ENCODE results near the gene GJA9. TPM values are rescaled to one million over a fixed set of nuclear protein-coding genes. Genes with fewer than 3 reads are reported as not detected.

Gene GJA9
- total RNA-seq: under 0.01 TPM in 1 of 2 replicates, not detected in the other

DNA sequence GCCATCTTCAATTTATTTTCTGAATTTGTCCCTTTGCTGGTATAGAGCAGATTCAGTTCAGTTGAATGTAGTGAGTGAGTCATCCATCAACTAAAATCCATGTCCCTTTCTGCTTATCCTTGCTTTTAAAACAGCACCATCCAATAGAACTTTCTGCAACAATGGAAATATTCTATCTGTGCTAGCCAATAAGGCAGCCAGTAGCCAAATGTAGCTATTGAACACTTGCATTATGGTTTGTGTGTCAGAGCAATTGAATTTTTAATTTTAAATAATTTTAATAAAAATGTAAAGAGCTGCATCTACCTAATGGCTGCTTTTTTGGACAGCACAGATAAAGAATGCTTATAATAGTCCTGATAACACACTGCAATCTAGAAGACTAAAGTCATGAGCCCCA lies at the start of gene GJA9:
TSS of gene GJA9 (minus strand) at position 101 of the 400 bp plus-strand sequence. CDS start 5,489 bp downstream, outside the sequence.

DNA sequence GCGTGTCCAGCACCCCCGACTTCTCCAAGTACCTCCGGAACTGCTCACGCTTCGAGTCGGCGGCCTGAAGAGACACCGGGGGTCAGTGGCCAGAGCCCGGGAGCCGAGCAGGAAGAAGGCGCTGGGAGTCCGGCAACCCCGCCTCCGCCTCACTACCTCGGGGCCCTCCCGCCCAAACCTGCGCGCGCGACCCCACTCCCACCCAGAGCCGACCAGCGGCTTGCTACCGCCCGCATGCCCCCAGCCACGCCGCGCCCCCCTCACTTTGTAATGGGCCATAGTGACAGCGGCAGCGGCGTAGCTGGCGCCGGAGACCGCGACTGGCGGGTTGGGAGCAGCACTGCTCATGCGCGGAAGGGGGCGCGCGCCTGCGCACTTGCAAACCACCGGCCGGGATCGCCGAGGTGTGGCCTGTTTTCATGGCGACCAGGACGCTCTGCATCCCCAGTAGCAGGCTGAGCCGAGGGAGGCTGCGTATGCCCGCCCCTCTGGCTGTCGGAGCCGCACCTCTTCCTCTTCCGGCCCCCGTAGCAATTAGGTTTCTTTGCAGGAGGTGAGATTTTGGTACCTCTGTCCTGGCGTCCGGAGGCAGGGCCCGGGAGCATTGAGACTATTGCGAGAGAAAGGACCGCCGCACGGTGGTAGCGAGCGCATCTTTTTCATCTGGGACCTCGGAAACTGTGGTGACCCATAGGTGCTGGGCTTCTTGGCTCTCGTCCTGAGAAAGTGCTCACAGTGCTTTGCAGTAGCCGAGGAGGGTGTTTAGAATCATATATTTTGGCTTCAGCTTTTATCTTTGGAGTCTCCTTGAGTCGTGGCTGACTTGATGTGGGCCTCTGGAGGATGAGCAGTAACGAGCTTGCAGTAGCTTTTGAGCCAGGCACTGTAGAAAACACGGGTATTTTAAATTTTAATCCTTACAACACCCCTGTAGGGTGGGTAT lies 8.1 kb downstream of the GJA9 start, which contains the start of gene MYCBP:
TSS of gene MYCBP (minus strand) at position 322 of the 943 bp plus-strand sequence. CDS start at position 279, 43 bp downstream.

DNA sequence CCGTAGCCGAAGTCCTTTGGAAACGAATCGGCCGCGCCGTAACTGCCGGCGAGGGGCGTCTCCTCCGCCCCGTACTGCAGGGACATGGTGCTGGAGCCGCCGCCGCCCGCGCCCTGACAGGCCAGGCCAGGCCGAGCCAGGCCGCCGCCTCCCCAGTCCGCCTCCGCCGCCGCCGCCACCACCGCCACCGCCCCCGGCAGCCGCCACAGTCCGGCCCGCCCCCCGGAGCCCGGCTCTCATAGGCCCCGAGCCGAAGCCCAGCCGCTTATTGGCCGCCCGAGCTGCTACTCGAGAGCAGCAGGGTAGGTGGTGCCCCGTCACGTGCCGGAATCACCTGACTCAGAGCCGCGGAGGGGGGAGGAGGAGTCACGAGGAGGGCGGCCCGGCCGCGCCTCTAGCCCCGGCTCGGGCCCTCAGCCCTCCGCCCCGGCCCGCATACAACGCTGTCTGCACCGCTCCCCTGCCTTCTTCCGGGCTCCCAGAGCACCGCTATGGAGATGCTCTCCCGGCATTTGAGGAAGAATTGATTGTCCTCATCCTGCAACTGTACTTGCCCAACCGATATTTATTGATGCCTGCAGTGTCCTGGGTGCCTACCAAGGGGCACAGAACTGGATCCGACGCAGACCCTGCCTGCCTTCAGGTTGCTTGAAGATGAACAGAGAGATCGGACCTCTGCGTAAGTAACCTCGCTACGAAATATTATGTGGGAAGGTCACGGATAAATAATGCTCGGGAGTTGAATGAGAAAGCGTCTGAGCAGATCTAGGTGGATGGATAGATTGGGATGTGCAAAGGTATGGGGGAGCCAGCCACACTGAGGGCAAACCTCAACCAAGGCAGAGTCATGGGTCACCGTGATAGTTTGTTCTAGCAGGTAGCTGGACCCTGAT lies 21.6 kb downstream of the GJA9 start, which contains the start of gene RRAGC:
TSS of gene RRAGC (minus strand) at position 212 of the 893 bp plus-strand sequence. CDS start at position 86, 126 bp downstream.

Other genes starting within 250 kb of the GJA9 start
- 11.9 and 17.8 TPM in 2 replicates for gene RRAGC, start 21.8 kb downstream of the GJA9 start, total RNA-seq
- 4.2 and 5.0 TPM in 2 replicates for gene MYCBP, start 8.2 kb downstream of the GJA9 start, total RNA-seq
- gene RHBDL2, start 60.2 kb upstream of the GJA9 start, total RNA-seq: 0.37 and 0.71 TPM in 2 replicates
- 31.1 and 35.3 TPM in 2 replicates for gene AKIRIN1, start 109.7 kb upstream of the GJA9 start, total RNA-seq
- gene NDUFS5, start 144.8 kb upstream of the GJA9 start, total RNA-seq: 807 and 945 TPM in 2 replicates